GM19240 (cell line): ENCODE results near the gene MFSD6.
"Not testable (repeated sequence)": the region's sequence is repeated elsewhere in the genome, so short reads cannot be mapped to it uniquely, and the experiment has no call there.

Experiments used
- DNase-seq: peaks from one replicate; pipeline ENCODE4 v3.0.0; 2011; ENCODE audit warnings: low spot score; ENCODE audit not compliant: insufficient read length

The MFSD6 gene

GRCh38 chr2:190499273-190499672 lies 91.1 kb downstream of the MFSD6 start:
- no peak for DNase-seq

GRCh38 chr2:190500054-190500502 lies 91.9 kb downstream of the MFSD6 start:
- no peak for DNase-seq

- no peak for DNase-seq
Observed at GRCh38 chr2:190501231-190501630, 93.1 kb downstream of the MFSD6 start.

GRCh38 chr2:190501702-190502407 lies 93.7 kb downstream of the MFSD6 start:
- DNase-seq = no peak

- no peak for DNase-seq
Observed at GRCh38 chr2:190503088-190503487, 94.9 kb downstream of the MFSD6 start.

GRCh38 chr2:190504912-190505311 lies 96.8 kb downstream of the MFSD6 start:
- DNase-seq = no peak

GRCh38 chr2:190505696-190506095 lies 97.5 kb downstream of the MFSD6 start:
- no peak for DNase-seq

- no peak for DNase-seq
Observed at GRCh38 chr2:190506666-190507065, 98.5 kb downstream of the MFSD6 start.

GRCh38 chr2:190507135-190507534 lies 99.0 kb downstream of the MFSD6 start:
- DNase-seq = no peak

GRCh38 chr2:190509895-190510294 lies 101.7 kb downstream of the MFSD6 start:
- not testable (repeated sequence) for DNase-seq

GRCh38 chr2:190511104-190511503 lies 102.9 kb downstream of the MFSD6 start:
- no peak for DNase-seq

- DNase-seq = no peak
Observed at GRCh38 chr2:190512539-190513095, 104.5 kb downstream of the MFSD6 start.

- DNase-seq = no peak
Observed at GRCh38 chr2:190513877-190514276, 105.7 kb downstream of the MFSD6 start.

GRCh38 chr2:190514676-190515075 lies 106.5 kb downstream of the MFSD6 start:
- no peak for DNase-seq

GRCh38 chr2:190515687-190516086 lies 107.5 kb downstream of the MFSD6 start:
- no peak for DNase-seq

- no peak for DNase-seq
Observed at GRCh38 chr2:190517468-190517867, 109.3 kb downstream of the MFSD6 start.

GRCh38 chr2:190519975-190520767 lies 112.0 kb downstream of the MFSD6 start:
- no peak for DNase-seq

- no peak for DNase-seq
Observed at GRCh38 chr2:190524928-190525327, 116.8 kb downstream of the MFSD6 start.

GRCh38 chr2:190526105-190526750 lies 118.1 kb downstream of the MFSD6 start:
- DNase-seq = no peak

- DNase-seq = no peak
Observed at GRCh38 chr2:190527214-190527613, 119.1 kb downstream of the MFSD6 start.

- DNase-seq = no peak
Observed at GRCh38 chr2:190527918-190528317, 119.8 kb downstream of the MFSD6 start.

- no peak for DNase-seq
Observed at GRCh38 chr2:190528521-190529001, 120.4 kb downstream of the MFSD6 start.
